OCI-M1 (cell line): ENCODE measurements around the gene COQ4.

ENCODE experiments used
- DNase-seq: peaks from one replicate; lab custom pipeline; 2025; lab: John Stamatoyannopoulos, UW

Gene COQ4

DNA sequence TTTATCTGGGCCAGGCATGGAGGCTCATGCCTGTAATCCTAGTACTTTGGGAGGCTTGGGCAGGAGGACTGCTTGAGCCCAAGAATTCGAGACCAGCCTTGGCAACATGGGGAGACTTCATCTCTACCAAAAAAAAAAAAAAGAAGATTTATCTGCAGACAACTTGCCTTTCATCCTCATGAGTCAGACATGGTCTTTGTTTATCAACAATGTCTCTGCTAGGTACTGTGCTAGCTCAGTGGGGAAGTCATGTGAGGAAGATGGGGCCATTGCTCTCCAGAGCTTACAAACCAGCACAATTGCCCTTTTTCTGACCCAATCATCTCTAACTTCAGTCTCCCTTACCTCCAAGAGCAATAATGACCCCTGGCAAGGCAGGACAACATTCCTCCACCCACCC lies 50.1 kb downstream of the COQ4 start:
- no peak for DNase-seq

DNA sequence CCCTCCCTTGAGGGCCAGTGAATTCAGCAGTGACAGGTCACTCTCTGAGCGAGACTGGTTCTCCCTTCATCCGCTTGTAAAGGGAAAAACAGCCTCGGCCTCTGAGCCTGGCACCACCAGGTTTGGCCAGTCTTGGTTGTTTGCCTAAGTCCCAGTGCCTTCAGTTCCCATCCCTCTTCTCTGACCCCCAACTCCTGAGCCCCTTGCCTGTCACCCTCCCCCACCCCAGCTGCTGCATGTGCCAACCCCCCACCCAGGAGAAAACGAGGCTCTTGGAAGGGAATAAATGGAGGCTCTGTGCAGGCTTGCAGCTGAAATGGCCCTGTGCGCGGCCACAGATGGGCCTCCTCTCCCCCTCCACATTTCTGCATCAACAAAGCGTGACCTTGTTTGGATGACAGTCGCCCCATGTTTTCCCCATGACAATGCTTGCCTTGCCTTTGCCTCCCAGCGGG lies 51.6 kb downstream of the COQ4 start:
- DNase-seq: no peak

DNA sequence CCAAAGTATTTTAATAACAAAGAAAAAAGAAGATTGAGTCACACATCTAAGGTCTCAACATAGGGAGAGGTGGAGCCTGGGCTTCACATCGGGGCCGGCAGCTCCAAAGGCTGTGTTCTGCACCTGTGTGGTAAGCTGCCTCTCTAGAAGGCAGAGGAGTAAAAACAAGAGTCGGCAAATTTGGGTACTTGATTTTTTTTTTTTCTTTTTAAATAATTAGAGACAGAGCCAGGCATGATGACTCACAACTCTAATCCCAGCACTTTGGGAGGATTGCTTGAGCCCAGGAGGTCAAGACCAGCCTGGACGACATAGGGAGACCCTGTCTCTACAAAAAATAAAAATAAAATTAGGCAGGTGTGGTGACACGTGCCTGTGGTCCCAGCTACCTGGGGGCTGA lies 53.2 kb downstream of the COQ4 start:
- no peak for DNase-seq

DNA sequence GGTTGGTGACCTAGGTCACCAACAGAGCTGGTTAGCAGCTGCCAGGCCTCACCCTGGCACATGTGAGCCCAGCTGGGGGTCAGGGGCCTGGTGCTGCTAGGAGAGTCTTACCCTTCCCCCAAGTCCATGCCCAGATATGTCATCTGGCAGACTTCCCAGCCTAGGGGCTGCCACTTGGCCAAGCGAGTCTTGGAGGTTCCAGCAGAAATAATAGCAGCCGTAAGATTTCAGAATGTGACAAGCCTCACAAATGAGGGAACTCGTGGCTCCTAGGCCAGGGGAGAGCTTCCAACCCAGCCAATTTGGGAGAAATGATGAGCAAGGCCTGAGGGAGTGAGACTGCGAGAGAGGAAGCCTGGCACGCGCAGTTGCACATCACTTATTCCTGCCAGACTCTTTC lies 59.6 kb downstream of the COQ4 start:
- DNase-seq: no peak

DNA sequence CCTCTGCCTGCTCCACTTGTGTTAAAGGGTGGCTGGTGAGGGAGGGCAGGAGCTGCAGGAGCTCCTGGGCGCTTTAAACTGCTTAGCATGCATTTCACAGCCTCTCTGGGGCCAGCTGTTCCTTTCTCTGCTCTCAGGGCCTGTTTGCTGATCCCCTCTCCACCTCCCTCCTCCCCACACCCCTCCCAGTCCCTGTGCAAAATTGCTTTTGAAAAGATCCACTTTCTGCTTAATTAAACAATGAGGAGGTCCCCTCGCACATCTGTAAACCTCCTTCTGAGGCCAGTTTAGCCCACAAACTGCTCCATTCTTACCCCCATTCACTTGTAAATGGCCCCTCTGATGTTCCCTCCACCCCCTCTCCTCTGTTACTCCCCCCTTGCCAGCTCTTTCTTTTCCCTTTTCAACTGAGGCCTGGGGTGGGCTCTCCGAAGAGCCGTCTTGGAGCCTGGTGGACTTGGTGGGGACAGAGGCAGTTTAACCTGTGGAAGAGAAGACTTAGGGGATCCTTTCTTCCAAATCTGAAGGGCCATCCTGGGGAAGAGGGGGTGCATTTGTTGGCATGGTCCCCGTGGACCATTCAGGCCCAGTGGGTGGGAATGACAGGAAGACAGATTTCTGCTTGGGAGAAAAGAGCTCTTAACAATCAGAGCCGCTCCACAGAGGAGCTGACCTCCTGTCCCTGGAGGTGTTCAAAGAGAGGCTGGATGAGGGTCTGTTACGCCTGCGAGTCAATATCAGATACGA lies 60.5 kb downstream of the COQ4 start:
- no peak for DNase-seq
